ENCODE measurements around the gene HIVEP1. TPM values are rescaled to one million over a fixed set of nuclear protein-coding genes. Genes with fewer than 3 reads are reported as not detected.
A peak's percentile ranks its signal among the peaks of the same experiment; 100 is the strongest.

HIVEP1 gene
- polyA plus RNA-seq (2011; rRNA removed) (13.9 and 15.9 TPM in 2 replicates), polyA minus RNA-seq (2011; rRNA and poly(A)+ RNA removed) (41.5 and 42.3 TPM in 2 replicates)

DNA sequence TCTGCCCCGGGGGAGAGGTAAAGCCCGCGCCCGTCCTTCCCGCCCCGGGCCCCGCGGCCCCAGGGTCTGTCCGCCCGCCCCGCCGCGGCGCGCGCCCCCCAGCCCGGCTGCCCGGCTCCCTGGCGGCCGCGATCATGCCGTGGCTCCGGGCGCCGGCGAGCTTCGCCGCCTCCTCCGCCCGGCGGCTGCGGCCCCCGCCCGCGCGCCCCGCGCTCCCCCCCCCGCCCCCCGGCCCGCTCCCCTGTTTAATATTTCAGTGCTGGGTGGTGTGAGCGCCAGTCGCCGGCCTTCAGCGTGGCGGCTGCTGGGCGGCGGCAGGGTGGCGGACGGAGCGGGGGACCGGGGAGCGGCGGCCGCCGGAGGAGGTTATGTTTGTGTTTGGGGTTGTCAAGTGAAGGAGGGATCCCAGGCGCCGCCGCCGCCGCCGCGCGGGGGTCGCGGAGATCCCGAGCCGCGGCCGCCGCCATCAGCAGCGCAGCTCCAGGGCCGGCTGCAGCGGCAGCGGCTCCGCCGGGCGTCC is at the start of gene HIVEP1:
HIVEP1 (plus strand) TSS at position 275 of the 520 bp plus-strand sequence. CDS start 3,317 bp downstream, outside the sequence.
- no peak for TF ChIP-seq CTCF (IDR thresholded peaks at IDR 0.05; ENCODE audit: low read depth, low read length)
- Histone ChIP-seq H3K4me3 (ENCODE audit: low read depth, low read length) (peak within 1 kb of the TSS; percentile 83), H3K9me3 (ENCODE audit: control insufficient read depth, insufficient read depth, low read length) (peaks cover 3% of the 10 kb centered on the region; the same call in 1 of the 2 replicates), H3K27ac (ENCODE audit: low read depth, low read length) (peak within 1 kb of the TSS; percentile 83), H3K27me3 (ENCODE audit: control insufficient read depth, insufficient read depth, low read length) (no peaks in the 10 kb centered on the region)
- POLR2A ChIA-PET, result interaction anchor here (1.5 to 3.8 kb wide), 3 partner anchors 13 to 278 kb away, joined by 4 to 22 read pairs (median 8); partner anchors contain the start of gene EDN1
- no peak for DNase-seq (ENCODE audit: low read depth, low spot score)
- CTCF ChIA-PET, result no interaction called here

DNA sequence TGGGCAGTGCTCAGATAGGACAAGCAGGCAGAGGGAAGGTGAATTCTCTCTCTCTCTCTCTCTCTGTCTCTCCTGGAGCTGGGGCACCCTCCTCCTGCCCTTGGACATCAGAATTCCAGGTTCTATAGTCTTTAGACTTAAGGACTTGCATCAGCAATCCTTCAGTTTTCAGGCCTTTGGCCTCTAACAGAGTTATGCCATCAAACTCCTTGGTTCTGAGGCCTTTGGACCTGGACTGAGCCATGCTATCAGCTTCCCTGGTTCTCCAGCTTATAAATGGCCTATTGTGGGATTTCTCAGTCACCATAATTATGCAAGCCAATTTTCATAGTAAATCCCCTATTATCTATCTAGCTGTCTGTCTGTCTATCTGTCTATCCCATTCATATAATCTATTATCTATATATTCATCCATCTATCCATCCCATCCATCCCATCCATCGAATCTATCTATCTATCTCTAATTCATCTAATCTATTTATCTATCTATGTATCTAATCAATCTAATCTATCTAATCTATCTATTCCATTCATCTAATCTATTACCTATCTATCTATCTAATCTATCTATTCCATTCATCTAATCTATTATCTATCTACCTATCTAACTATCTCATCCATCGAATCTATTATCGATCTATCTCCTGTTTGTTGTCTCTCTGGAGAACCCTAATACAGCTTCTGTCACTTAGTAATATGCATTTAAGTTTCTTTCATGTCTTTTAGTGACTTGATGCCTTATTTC is 48.2 kb upstream of the HIVEP1 start:
- H3K27me3 ChIP-seq (ENCODE audit: control insufficient read depth, insufficient read depth, low read length), result no peaks in the 10 kb centered on the region
- H3K27ac ChIP-seq (ENCODE audit: low read depth, low read length), result no peak overlapping the region
- no peak for TF ChIP-seq CTCF (IDR thresholded peaks at IDR 0.05; ENCODE audit: low read depth, low read length)
- DNase-seq (ENCODE audit: low read depth, low spot score), result no peak
- no peak overlapping the region for H3K4me3 ChIP-seq (ENCODE audit: low read depth, low read length)
- POLR2A ChIA-PET, result no interaction called here
- H3K9me3 ChIP-seq (ENCODE audit: control insufficient read depth, insufficient read depth, low read length), result no peaks in the 10 kb centered on the region
- CTCF ChIA-PET, result no interaction called here

GRCh38 chr6:11964729-11965335 is 47.3 kb upstream of the HIVEP1 start:
- DNase-seq (ENCODE audit: low read depth, low spot score), result no peak
- Histone ChIP-seq H3K4me3 (ENCODE audit: low read depth, low read length) (no peak overlapping the region), H3K27ac (ENCODE audit: low read depth, low read length) (no peak overlapping the region), H3K9me3 (ENCODE audit: control insufficient read depth, insufficient read depth, low read length) (no peaks in the 10 kb centered on the region), H3K27me3 (ENCODE audit: control insufficient read depth, insufficient read depth, low read length) (no peaks in the 10 kb centered on the region)
- CTCF ChIA-PET, result no interaction called here
- no peak for TF ChIP-seq CTCF (IDR thresholded peaks at IDR 0.05; ENCODE audit: low read depth, low read length)
- POLR2A ChIA-PET, result no interaction called here

- no peak for DNase-seq (ENCODE audit: low read depth, low spot score)
- no peak for TF ChIP-seq CTCF (IDR thresholded peaks at IDR 0.05; ENCODE audit: low read depth, low read length)
- no peak overlapping the region for H3K27ac ChIP-seq (ENCODE audit: low read depth, low read length)
- H3K4me3 ChIP-seq (ENCODE audit: low read depth, low read length), result no peak overlapping the region
- POLR2A ChIA-PET, result no interaction called here
- no peaks in the 10 kb centered on the region for H3K27me3 ChIP-seq (ENCODE audit: control insufficient read depth, insufficient read depth, low read length)
- CTCF ChIA-PET, result interaction anchor here (0.6 kb wide), 1 partner anchor 14 kb away, joined by 3 read pairs; no protein-coding TSS in a partner anchor
- H3K9me3 ChIP-seq (ENCODE audit: control insufficient read depth, insufficient read depth, low read length), result no peaks in the 10 kb centered on the region
Measured at GRCh38 chr6:11965499-11965898, 46.6 kb upstream of the HIVEP1 start.

All from AG04450 (cell line).